Measurements from ENCODE around the gene ACTL6A.
"Not testable (repeated sequence)": the region's sequence is repeated elsewhere in the genome, so short reads cannot be mapped to it uniquely, and the experiment has no call there.

Gene ACTL6A

DNA sequence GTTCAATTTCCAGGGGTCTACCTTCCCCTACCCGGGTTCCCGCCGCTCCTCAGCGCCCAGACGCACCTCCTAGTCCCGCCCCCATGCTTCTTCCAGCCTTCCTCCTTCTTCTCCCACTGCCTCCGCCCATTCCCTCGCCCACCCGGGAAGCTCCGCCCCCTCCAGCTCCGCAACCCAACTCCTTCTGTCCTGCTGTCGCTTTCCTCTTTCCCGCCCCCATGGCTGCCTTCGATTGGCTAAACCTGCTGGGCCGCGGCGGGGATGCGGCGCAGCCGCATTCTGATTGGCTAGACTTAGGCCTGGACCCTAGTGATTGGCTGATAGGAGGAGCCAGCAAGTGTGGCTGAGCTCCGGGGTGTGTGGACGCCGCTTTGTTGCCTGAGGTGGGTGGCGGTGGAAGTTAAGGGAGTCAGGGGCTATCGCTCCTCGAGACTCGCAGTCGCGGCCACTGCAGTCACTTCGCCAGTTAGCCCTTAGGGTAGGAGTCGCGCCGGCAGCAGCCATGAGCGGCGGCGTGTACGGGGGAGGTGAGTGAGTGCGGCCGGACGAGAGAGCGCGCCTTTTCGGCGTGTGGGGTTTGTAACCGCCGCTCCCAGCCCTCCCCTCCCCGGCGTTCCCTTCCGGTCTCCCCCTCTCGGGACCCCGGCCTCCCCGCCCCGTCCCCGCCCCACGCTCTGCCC lies at the start of gene ACTL6A:
TSS of gene ACTL6A (plus strand) at position 336 of the 680 bp plus-strand sequence. CDS start at position 503, 167 bp downstream.
- peak; percentile 99 for DNase-seq

DNA sequence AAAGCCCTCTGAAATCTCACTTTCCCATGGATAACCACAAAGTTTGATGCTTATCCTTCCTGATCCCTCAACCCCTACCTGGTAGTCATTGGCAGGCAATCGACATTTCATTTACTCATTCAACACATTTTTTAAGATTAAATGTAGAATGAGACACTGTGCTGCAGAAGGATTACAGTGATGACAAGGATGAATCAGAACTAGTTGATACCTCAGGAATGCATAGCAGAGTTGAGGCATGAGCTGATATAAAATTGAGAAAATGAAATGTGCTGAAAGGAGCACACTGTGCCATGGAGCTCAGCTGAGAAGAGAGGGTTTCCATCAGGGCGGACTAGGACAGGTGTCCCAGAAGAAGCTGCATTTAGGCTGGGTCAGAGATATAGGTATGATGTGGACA lies 48.9 kb upstream of the ACTL6A start:
- DNase-seq: no peak

DNA sequence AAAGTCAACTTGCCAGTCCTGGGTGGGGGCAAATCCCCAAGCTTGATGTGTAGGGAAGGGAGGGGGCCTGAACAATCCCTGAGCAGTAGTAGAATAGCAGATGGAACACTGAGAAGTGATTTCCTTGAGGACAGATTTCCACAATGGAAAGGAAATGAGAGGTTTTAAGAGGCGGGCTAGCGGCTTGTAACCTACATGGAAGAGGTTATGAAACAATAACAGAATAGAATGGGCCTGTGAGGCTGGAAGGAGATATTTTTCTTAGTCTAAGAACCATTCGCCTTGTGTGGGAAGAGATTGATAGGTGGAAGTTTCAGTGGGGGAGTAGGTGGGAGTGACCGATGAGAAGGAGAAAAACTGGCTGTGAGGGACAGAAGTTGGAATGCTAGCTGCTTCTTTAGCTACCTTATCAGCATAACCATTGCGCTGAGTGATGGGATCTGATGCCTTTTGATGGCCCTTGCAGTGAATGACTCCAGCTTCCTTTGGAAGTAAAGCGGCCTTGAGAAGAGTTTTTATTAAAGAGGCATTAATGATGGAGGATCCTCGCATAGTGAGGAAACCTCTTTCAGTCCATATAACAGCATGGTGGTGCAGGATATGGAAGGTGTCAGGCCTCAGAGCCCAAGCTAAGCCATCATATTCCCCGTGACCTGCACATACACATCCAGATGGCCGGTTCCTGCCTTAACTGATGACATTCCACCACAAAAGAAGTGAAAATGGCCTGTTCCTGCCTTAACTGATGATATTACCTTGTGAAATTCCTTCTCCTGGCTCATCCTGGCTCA lies 46.1 kb upstream of the ACTL6A start:
- not testable (repeated sequence) for DNase-seq

DNA sequence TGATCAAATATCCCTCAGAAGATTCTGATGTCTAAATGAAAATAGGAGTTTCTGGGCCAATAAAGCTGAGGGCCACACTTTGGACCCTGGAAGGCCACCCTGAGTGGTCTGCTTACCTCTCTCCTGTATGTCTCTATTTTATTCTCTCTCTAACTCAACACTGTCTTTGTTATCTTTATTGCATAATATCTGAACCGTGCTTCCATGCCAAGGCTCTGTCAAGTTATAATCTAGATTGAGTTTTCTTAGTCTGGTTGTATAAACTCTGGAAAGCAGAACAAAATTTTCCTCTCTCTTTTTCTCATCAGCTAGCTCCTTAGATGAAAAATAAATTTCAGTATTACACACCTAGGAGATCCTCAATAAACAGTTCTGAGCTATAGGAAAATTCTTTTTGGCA lies 36.2 kb upstream of the ACTL6A start:
- DNase-seq: no peak

DNA sequence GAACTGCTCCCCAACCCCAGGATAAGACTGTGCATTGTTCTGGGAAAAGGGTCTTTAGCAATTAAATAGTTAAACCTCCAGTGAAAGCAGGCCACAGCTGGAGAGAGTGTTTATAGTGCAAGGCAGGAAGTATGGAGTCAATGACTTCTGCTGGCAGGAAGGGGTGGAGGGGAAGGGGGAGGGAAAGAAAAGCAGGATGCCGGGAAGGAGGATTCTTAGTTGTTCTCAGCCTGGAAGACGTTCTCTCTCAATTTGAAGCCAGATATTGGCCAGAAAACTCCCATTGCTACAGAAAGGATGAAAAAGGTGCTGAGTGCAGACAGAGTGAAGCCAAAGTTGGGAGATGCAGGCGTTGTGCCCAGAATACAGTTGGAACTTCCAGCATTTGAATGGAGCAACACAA lies 35.7 kb upstream of the ACTL6A start:
- DNase-seq: no peak

GRCh38 chr3:179528772-179529171 lies 34.0 kb upstream of the ACTL6A start:
- DNase-seq: no peak

- no peak for DNase-seq
Observed at GRCh38 chr3:179531576-179531975, 31.1 kb upstream of the ACTL6A start.

DNA sequence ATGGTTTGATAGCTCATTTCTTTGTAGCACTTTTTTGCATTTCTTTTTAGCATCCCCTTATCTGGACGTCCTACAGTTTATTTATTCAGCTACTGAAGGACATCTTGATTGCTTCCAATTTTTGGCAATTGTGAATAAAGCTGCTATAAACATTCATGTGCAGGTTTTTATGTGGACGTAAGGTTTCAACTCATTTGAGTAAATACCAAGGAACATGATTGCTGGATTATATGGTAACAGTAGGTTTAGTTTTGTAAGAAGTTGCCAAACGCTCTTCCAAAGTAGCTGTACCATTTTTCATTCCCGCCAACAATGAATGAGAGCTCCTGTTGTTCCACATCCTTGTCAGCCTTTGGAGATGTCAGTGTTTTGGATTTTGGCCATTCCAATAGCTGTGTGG lies 29.5 kb upstream of the ACTL6A start:
- DNase-seq: no peak

DNA sequence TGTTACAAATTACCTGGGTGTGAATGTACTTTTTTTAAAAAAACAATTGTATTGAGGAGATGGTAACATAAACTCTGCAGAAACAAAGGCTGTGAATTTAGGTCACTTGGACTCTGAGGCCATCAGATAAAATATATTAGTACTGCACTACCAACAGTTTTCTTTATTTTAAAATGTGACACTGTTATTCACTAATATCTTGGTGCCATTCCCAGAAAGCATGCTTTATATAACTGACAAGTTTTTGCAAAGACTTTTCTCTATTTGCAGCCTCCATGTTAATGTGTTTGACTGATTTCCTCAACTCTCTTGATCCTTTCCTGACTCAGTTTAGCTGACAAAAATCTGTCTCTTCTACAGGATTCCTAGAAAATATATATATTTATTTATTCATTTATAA lies 26.5 kb upstream of the ACTL6A start:
- no peak for DNase-seq

- DNase-seq: no peak
Observed at GRCh38 chr3:179541094-179541493, 21.6 kb upstream of the ACTL6A start.

- DNase-seq: no peak
Observed at GRCh38 chr3:179541596-179541995, 21.1 kb upstream of the ACTL6A start.

- no peak for DNase-seq
Observed at GRCh38 chr3:179542375-179542774, 20.4 kb upstream of the ACTL6A start.

DNA sequence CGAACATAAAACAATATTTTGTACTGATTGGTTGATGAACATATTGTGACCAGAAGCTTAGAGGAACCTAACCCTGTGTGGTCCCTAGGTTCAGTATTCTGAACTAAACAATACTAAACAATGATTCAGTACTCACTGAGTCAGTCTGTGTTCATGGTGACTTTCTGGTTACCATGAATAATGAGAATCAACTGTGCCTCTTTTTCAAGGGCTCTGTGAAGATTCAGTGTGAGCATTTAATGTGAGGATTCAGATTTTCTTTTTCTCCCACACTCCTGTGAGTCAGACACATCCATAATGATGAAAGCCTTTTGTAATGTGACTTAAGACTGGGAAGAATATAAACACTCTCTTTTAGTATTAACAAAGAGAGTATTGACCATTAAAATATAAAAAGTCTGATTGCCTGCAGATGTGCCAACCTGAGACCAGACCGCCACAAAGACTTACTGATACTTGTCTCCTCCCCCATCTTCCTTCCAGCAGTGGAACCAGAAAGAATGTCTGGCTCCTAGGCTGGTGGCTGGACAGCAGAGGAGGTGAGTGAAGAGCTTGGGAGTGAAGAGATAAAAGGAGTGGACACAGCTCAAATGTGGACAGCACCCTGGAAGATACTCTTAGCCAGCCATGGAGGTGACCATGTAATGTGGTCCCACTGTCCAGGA lies 17.6 kb upstream of the ACTL6A start:
- DNase-seq: peak; percentile 50

DNA sequence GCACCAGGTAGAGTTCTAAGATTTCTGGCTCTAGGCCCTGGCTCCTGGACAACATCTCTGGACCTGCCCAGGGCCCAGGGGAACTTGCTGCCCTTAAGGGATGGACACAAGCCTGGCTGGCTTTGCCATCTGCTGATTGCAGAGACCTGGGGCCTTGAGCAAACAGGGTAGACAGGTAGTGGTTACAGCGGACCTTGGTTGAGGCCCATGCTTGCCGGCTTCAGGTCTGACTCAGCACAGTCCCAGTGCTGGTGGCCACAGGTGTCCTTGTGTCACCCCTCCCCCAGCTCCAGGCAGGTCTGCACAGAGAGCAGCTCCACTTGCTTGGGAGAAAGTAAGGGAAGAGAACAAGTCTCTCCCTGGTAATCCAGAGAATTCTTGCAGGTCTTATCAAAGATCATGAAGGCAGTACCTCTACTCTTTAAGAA lies 15.9 kb upstream of the ACTL6A start:
- no peak for DNase-seq

GRCh38 chr3:179551349-179552105 lies 11.2 kb upstream of the ACTL6A start:
- DNase-seq: no peak

DNA sequence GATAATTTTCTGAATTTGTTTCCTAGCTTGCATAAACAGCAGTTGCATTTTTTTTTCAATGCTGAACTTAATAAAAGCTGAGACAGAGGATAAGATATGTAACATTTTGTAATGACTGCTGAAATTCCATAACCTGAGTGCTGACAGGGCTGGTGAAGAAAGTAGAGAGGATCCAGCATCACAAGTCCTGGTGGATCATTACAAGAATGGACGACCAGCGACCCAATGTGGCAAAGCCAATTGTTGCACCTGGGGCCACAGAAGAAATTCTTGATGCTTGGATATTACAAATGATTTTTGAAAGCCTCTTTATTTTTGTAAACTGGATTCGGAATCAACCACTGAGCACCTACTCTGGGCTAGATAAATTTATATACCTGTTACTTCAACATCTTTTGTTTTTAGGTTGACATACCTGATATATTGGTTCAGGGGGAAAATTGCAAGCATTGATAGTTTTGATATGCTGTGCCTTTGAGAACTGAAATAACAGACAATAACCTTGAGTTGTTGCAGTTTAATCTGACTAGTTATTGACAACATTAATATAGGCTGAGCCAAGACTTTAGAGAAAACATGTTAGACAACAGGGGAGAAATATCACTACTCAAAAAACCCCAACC lies 3.9 kb upstream of the ACTL6A start:
- DNase-seq: peak; percentile 76

- DNase-seq: no peak
Observed at GRCh38 chr3:179560791-179561190, 1.9 kb upstream of the ACTL6A start.

DNA sequence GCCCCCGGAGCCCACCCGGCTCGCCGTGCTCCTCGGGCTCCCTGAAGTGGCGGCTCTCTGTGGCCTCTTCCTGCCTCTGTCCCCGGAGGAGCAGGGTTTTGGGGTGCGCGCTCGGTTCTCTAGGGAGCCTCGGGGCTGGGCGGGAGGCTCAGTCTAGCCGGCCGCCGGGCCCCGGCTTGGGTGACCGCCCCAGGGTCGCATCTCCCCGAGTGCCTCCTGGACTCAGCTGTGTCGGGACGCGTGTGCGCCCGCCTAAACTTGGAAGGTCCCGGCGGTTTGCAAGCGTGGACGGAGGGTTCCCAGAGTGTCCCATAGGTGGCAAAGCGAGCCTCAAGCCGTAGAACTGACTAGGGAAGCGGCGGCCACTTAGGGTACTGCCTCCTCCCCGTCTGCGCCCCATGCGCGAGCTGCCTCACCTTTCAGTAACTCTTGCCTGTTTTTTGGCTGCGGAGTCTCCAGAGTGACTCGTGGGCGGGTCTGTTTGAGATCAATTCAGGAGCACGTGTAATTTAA lies 601 bp downstream of the ACTL6A start:
- DNase-seq: peak; percentile 83

DNA sequence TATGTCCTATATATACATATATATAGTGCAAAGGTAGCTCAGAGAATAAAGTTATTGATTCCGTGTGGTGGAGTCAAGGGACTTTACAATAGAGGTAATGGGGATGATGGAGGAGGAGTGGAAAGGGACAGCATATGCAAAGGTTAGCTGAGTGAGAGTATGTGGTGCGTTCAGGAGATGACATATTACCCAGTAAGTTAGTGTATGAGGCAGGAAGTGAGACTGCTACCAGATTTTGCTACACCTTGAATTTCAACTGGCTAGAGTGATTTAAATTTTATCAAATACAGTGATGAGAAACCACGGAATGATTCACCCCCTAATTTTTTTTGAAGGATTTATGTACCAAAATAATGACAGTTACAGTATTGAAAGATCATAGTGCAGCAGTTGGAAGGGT lies 2.8 kb downstream of the ACTL6A start:
- DNase-seq: no peak

- no peak for DNase-seq
Observed at GRCh38 chr3:179580992-179581391, 18.3 kb downstream of the ACTL6A start.

DNA sequence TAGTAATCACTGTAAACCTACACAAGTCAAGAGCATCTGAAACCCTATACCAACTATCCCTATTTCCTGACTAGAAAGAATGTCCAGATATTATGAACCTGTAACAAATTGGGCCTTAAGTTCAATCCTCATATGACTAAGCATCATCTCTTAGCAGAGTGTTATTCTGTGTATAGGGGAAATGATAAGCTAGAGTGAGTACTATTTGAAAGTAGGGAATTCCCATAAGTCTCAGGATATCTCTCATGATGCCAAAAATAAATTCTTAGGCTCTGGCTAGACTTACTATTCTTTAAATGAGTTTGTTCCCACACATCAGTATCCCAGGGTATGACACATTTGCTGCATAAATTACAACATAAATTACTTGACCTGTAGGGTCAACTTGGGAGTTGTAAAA lies 26.4 kb downstream of the ACTL6A start:
- DNase-seq: peak; percentile 54

- no peak for DNase-seq
Observed at GRCh38 chr3:179590669-179591068, 27.9 kb downstream of the ACTL6A start.

Data from inflammatory macrophage treated with lipopolysaccharide for 4 hours (primary cell).